Measurements from ENCODE around the gene EMB. TPM values are rescaled to one million over a fixed set of nuclear protein-coding genes. Genes with fewer than 3 reads are reported as not detected.
"Not testable (repeated sequence)": the region's sequence is repeated elsewhere in the genome, so short reads cannot be mapped to it uniquely, and the experiment has no call there.

EMB gene
- total and polyA plus RNA-seq, 9 of the 15 experiments (the other 6 are each of a cell fraction or from before 2014, with no cell fraction given), result 0.31 TPM; not detected in 8

GRCh38 chr5:50421184-50421950 lies 19.7 kb downstream of the EMB start:
- DNase-seq (ENCODE audit: extremely low read depth in 1 of 4, low spot score in 3 of 4); H3K79me2 ChIP-seq (ENCODE audit: control insufficient read depth, insufficient read depth, low read length); H3K9me1 ChIP-seq (ENCODE audit: control insufficient read depth, insufficient read depth, low read length); H2AFZ ChIP-seq (ENCODE audit: low read depth, low read length); H3K27ac ChIP-seq (ENCODE audit: extremely low read depth, low read depth, low read length); BruUV-seq (replicated peaks); H3K36me3 ChIP-seq (ENCODE audit: control insufficient read depth, insufficient read depth, low read length); intact Hi-C loops (cut with micrococcal nuclease); H3K4me2 ChIP-seq (ENCODE audit: insufficient read depth, low read length); H3K9ac ChIP-seq (ENCODE audit: insufficient read depth in 1 of 2, low read depth in 2 of 2, low read length in 2 of 2); in situ Hi-C loops (cut with MboI); POLR2A ChIA-PET; H4K20me1 ChIP-seq (replicated peaks; ENCODE audit: control insufficient read depth, insufficient read depth, low read length); H3K4me3 ChIP-seq; H3K4me1 ChIP-seq (replicated peaks in 1 of 2; ENCODE audit: control insufficient read depth in 2 of 2, insufficient read depth in 2 of 2, low read length in 2 of 2); H3K9me3 ChIP-seq (replicated peaks; ENCODE audit: control insufficient read depth, insufficient read depth, low read depth, low read length); H3K27me3 ChIP-seq (ENCODE audit: control insufficient read depth in 2 of 2, insufficient read depth in 2 of 2, low read length in 2 of 2); ATAC-seq; CTCF ChIA-PET (ENCODE audit: low intra/inter-chr PET ratio); FAIRE-seq: not testable (repeated sequence)
- 0% methylated on average over 2 of the region's 7 CpGs for WGBS (ENCODE audit: insufficient coverage, low coverage, missing lambda C conversion rate)

- no peak for FAIRE-seq
- Histone ChIP-seq H3K9me3 (replicated peaks; ENCODE audit: control insufficient read depth, insufficient read depth, low read depth, low read length) (no peaks in the 10 kb centered on the region), H4K20me1 (replicated peaks; ENCODE audit: control insufficient read depth, insufficient read depth, low read length) (no peaks in the 10 kb centered on the region), H3K27me3 (ENCODE audit: control insufficient read depth in 2 of 2, insufficient read depth in 2 of 2, low read length in 2 of 2) (no peaks in the 10 kb centered on the region), H3K9ac (ENCODE audit: insufficient read depth in 1 of 2, low read depth in 2 of 2, low read length in 2 of 2) (no peak overlapping the region), H3K36me3 (ENCODE audit: control insufficient read depth, insufficient read depth, low read length) (no peaks in the 10 kb centered on the region), H3K9me1 (ENCODE audit: control insufficient read depth, insufficient read depth, low read length) (no peaks in the 10 kb centered on the region), H3K4me3 (no peak overlapping the region), H3K4me1 (replicated peaks in 1 of 2; ENCODE audit: control insufficient read depth in 2 of 2, insufficient read depth in 2 of 2, low read length in 2 of 2) (no peaks in the 10 kb centered on the region), H3K27ac (ENCODE audit: extremely low read depth, low read depth, low read length) (no peak overlapping the region), H3K4me2 (ENCODE audit: insufficient read depth, low read length) (no peak overlapping the region), H3K79me2 (ENCODE audit: control insufficient read depth, insufficient read depth, low read length) (no peaks in the 10 kb centered on the region), H2AFZ (ENCODE audit: low read depth, low read length) (no peak overlapping the region)
- no TSS peak for BruUV-seq (replicated peaks)
- intact Hi-C loops (cut with micrococcal nuclease) (no loop called here), in situ Hi-C loops (cut with MboI) (no loop called here)
- ChIA-PET CTCF (ENCODE audit: low intra/inter-chr PET ratio) (no interaction called here), POLR2A (no interaction called here)
- DNase-seq (ENCODE audit: extremely low read depth in 1 of 4, low spot score in 3 of 4), result no peak
- no peak for ATAC-seq
- WGBS (ENCODE audit: insufficient coverage, low coverage, missing lambda C conversion rate), result 3% methylated on average over 5 of the region's 5 CpGs
- no peak for TF ChIP-seq EWSR1 (IDR thresholded peaks at IDR 0.05; ENCODE audit: borderline replicate concordance, low read depth, partially characterized antibody)
- TF ChIP-seq ZC3H8 (IDR thresholded peaks at IDR 0.05), result no peak
- no peak for TF ChIP-seq ZBTB26 (CRISPR knock-in tag; IDR thresholded peaks at IDR 0.05)
- no peak for TF ChIP-seq ZEB2 (IDR thresholded peaks at IDR 0.05)
- no peak for TF ChIP-seq IRF2 (CRISPR knock-in tag; IDR thresholded peaks at IDR 0.05)
- TF ChIP-seq SMARCE1 (IDR thresholded peaks at IDR 0.05), result no peak
- no peak for TF ChIP-seq ZC3H4 (CRISPR knock-in tag; IDR thresholded peaks at IDR 0.05; ENCODE audit: borderline replicate concordance)
- TF ChIP-seq HMGN3 (IDR thresholded peaks at IDR 0.05; ENCODE audit: borderline replicate concordance, extremely low read depth, insufficient read length, low read depth, low read length), result no peak
- TF ChIP-seq MAX (CRISPR knock-in tag; IDR thresholded peaks at IDR 0.05), result no peak
- TF ChIP-seq MXI1 (IDR thresholded peaks at IDR 0.05; ENCODE audit: low read depth, low read length), result no peak
- TF ChIP-seq NR4A1 (CRISPR knock-in tag; IDR thresholded peaks at IDR 0.05), result no peak
- TF ChIP-seq NR4A1 (tag; IDR thresholded peaks at IDR 0.05), result no peak
- TF ChIP-seq NELFE (IDR thresholded peaks at IDR 0.05; ENCODE audit: insufficient read depth, insufficient read length), result no peak
- no peak for TF ChIP-seq ZNF175 (CRISPR knock-in tag; IDR thresholded peaks at IDR 0.05; ENCODE audit: low read depth)
- TF ChIP-seq MTA3 (IDR thresholded peaks at IDR 0.05; ENCODE audit: borderline replicate concordance), result no peak
These were observed 20.6 kb downstream of the EMB start for GRCh38 chr5:50420343-50420935.

Data from K562 (cell line).